IgD-negative memory B cell (primary cell): ENCODE results near the gene TEX261. TPM values are rescaled to one million over a fixed set of nuclear protein-coding genes. Genes with fewer than 3 reads are reported as not detected.
A peak's percentile ranks its signal among the peaks of the same experiment; 100 is the strongest.

Source experiments
- H3K27ac Mint-ChIP-seq, 3 donors: one replicate each; pipeline ENCODE4 v1.8.0; 2020 to 2022; ENCODE audit warnings: mild to moderate bottlenecking in 3 of 3, mixed read lengths in 3 of 3, moderate library complexity in 1 of 3
- H3K27me3 Mint-ChIP-seq: one replicate; pipeline ENCODE4 v1.8.0; 2021; ENCODE audit warnings: mixed read lengths
- H3K36me3 Mint-ChIP-seq: one replicate; pipeline ENCODE4 v1.8.0; 2020; ENCODE audit warnings: mild to moderate bottlenecking, mixed read lengths
- H3K4me1 Mint-ChIP-seq, 3 donors: one replicate each; pipeline ENCODE4 v1.8.0; 2020 to 2022; ENCODE audit warnings: mixed read lengths in 3 of 3, mild to moderate bottlenecking in 1 of 3
- H3K4me3 Mint-ChIP-seq, 4 donors: one replicate each; pipeline ENCODE4 v1.8.0; 2020 to 2022; ENCODE audit warnings: mild to moderate bottlenecking in 4 of 4, mixed read lengths in 4 of 4, moderate library complexity in 3 of 4
- H3K9me3 Mint-ChIP-seq, 3 donors: one replicate each; pipeline ENCODE4 v1.8.0; 2020 to 2021; ENCODE audit warnings: mixed read lengths in 3 of 3, mild to moderate bottlenecking in 1 of 3
- polyA plus RNA-seq: library from polyadenylated mRNA; unstranded; fragments of 300-500 nt; fragmentation: Illumina TruSeq; gene quantifications from one replicate; pipeline ENCODE4 v1.2.3, GENCODE V29; 2021

The TEX261 gene
- polyA plus RNA-seq, 1 donor from 2014 or later, result 24.9 TPM

- H3K27me3 Mint-ChIP-seq, result peaks cover 24% of the 10 kb centered on the region
- H3K4me1 Mint-ChIP-seq, result peaks cover 0 to 9% (median 8%) of the 10 kb centered on the region in 3 donors
- H3K27ac Mint-ChIP-seq, result no peak overlapping the region
- H3K4me3 Mint-ChIP-seq, result no peak overlapping the region
- H3K9me3 Mint-ChIP-seq, result no peaks in the 10 kb centered on the region
- peaks cover 2% of the 10 kb centered on the region for H3K36me3 Mint-ChIP-seq
These were observed 51.3 kb downstream of the TEX261 start for GRCh38 chr2:70943205-70943871.

GRCh38 chr2:70942396-70943204 is 52.1 kb downstream of the TEX261 start:
- H3K36me3 Mint-ChIP-seq, result peaks cover 2% of the 10 kb centered on the region
- no peak overlapping the region for H3K4me3 Mint-ChIP-seq
- H3K27me3 Mint-ChIP-seq, result peaks cover 18% of the 10 kb centered on the region
- peaks cover 0 to 5% (median 4%) of the 10 kb centered on the region in 3 donors for H3K4me1 Mint-ChIP-seq
- H3K9me3 Mint-ChIP-seq, result no peaks in the 10 kb centered on the region
- H3K27ac Mint-ChIP-seq, result no peak overlapping the region

GRCh38 chr2:70941701-70942100 is 53.0 kb downstream of the TEX261 start:
- H3K27ac Mint-ChIP-seq, result peak overlapping the region in 1 of 3 donors; percentile 18
- peaks cover 2% of the 10 kb centered on the region for H3K36me3 Mint-ChIP-seq
- no peaks in the 10 kb centered on the region for H3K9me3 Mint-ChIP-seq
- H3K27me3 Mint-ChIP-seq, result peaks cover 15% of the 10 kb centered on the region
- peaks cover 0 to 5% (median 0%) of the 10 kb centered on the region in 3 donors for H3K4me1 Mint-ChIP-seq
- H3K4me3 Mint-ChIP-seq, result no peak overlapping the region

GRCh38 chr2:70941186-70941585 is 53.5 kb downstream of the TEX261 start:
- Mint-ChIP-seq H3K4me3 (no peak overlapping the region), H3K27me3 (peaks cover 15% of the 10 kb centered on the region), H3K27ac (peak overlapping the region in 1 of 3 donors; percentile 18), H3K4me1 (peaks cover 0 to 9% (median 0%) of the 10 kb centered on the region in 3 donors), H3K36me3 (peaks cover 5% of the 10 kb centered on the region), H3K9me3 (no peaks in the 10 kb centered on the region)

- H3K36me3 Mint-ChIP-seq, result peaks cover 5% of the 10 kb centered on the region
- H3K4me1 Mint-ChIP-seq, result peaks cover 0 to 4% (median 0%) of the 10 kb centered on the region in 3 donors
- H3K27ac Mint-ChIP-seq, result no peak overlapping the region
- peak overlapping the region in 1 of 4 donors; percentile 17 for H3K4me3 Mint-ChIP-seq
- peaks cover 13% of the 10 kb centered on the region for H3K27me3 Mint-ChIP-seq
- no peaks in the 10 kb centered on the region for H3K9me3 Mint-ChIP-seq
These were observed 54.7 kb downstream of the TEX261 start for GRCh38 chr2:70939839-70940580.

- peaks cover 0 to 4% (median 0%) of the 10 kb centered on the region in 3 donors for H3K4me1 Mint-ChIP-seq
- peaks cover 5% of the 10 kb centered on the region for H3K36me3 Mint-ChIP-seq
- H3K27me3 Mint-ChIP-seq, result peaks cover 8% of the 10 kb centered on the region
- no peak overlapping the region for H3K4me3 Mint-ChIP-seq
- no peaks in the 10 kb centered on the region for H3K9me3 Mint-ChIP-seq
- H3K27ac Mint-ChIP-seq, result no peak overlapping the region
These were observed 55.5 kb downstream of the TEX261 start for GRCh38 chr2:70939001-70939838.

- H3K4me1 Mint-ChIP-seq, result peaks cover 0 to 4% (median 0%) of the 10 kb centered on the region in 3 donors
- peaks cover 5% of the 10 kb centered on the region for H3K36me3 Mint-ChIP-seq
- H3K9me3 Mint-ChIP-seq, result no peaks in the 10 kb centered on the region
- H3K4me3 Mint-ChIP-seq, result no peak overlapping the region
- peaks cover 8% of the 10 kb centered on the region for H3K27me3 Mint-ChIP-seq
- no peak overlapping the region for H3K27ac Mint-ChIP-seq
These were observed 56.1 kb downstream of the TEX261 start for GRCh38 chr2:70938586-70938950.

GRCh38 chr2:70937866-70938585 is 56.6 kb downstream of the TEX261 start:
- Mint-ChIP-seq H3K27ac (no peak overlapping the region), H3K36me3 (peaks cover 5% of the 10 kb centered on the region), H3K4me1 (peaks cover 0 to 4% (median 0%) of the 10 kb centered on the region in 3 donors), H3K27me3 (peaks cover 8% of the 10 kb centered on the region), H3K9me3 (no peaks in the 10 kb centered on the region), H3K4me3 (no peak overlapping the region)

GRCh38 chr2:70936979-70937811 is 57.5 kb downstream of the TEX261 start:
- H3K36me3 Mint-ChIP-seq, result peaks cover 5% of the 10 kb centered on the region
- H3K27me3 Mint-ChIP-seq, result peaks cover 8% of the 10 kb centered on the region
- H3K9me3 Mint-ChIP-seq, result no peaks in the 10 kb centered on the region
- peaks cover 0 to 4% (median 0%) of the 10 kb centered on the region in 3 donors for H3K4me1 Mint-ChIP-seq
- no peak overlapping the region for H3K4me3 Mint-ChIP-seq
- no peak overlapping the region for H3K27ac Mint-ChIP-seq

GRCh38 chr2:70936165-70936978 is 58.3 kb downstream of the TEX261 start:
- no peaks in the 10 kb centered on the region for H3K9me3 Mint-ChIP-seq
- H3K27ac Mint-ChIP-seq, result no peak overlapping the region
- H3K4me3 Mint-ChIP-seq, result no peak overlapping the region
- peaks cover 8% of the 10 kb centered on the region for H3K27me3 Mint-ChIP-seq
- peaks cover 5% of the 10 kb centered on the region for H3K36me3 Mint-ChIP-seq
- H3K4me1 Mint-ChIP-seq, result peaks cover 0 to 5% (median 0%) of the 10 kb centered on the region in 3 donors
